KOPT-K1 (cell line): ENCODE results near the gene FLNB.
"Not testable (repeated sequence)": the region's sequence is repeated elsewhere in the genome, so short reads cannot be mapped to it uniquely, and the experiment has no call there.

ENCODE experiments used
- H3K27ac ChIP-seq: fragments of 200-600 bp; sonication (generic); 2 replicates; pipeline ENCODE4 v1.5.1; 2016; ENCODE audit warnings: antibody characterized with exemption, mild to moderate bottlenecking, low read depth, low read length; ENCODE audit not compliant: poor library complexity, severe bottlenecking
- H3K36me3 ChIP-seq: fragments of 200-600 bp; sonication (generic); 2 replicates; pipeline ENCODE4 v1.5.1; 2017; ENCODE audit warnings: antibody characterized with exemption, mild to moderate bottlenecking, low read length, moderate library complexity; ENCODE audit not compliant: insufficient read depth
- H3K9me3 ChIP-seq: fragments of 200-600 bp; sonication (generic); 2 replicates; pipeline ENCODE4 v1.5.1; 2017; ENCODE audit warnings: antibody characterized with exemption, low read length, mild to moderate bottlenecking; ENCODE audit not compliant: insufficient read depth, poor library complexity, severe bottlenecking

Gene FLNB

DNA sequence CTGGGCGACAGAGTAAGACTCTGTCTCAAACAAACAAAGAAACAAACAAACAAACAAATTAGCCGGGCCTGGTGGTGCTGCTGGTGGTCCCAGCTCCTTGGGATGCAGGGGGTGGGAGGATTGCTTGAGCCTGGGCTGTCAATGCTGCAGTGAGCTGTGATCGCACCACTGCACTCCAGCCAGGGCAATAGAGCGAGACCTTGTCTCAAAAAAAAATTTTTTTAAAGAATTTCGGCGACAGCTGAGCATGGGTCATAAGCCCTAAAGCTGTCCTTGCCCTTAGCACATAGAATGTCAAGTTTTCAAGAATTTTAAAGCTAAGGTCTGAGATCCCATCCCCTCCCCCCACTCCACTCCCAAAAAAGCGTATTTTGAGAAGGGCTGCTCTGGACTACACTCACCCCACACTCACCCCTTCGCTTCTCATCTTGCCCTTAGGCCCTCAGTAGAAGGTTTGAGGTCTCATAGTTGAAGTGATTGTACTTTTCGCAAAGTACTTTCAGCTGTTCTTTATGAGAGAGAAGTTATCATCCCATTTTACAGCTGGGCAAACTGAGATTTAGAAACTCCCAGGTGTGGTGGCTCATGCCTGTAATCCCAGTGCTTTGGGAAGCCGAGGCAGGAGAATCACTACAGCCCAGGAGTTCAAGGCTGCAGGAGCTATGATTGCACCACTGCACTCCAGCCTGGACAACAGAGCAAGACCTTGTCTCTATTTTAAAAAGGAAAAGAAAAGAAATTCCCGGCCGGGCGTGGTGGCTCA, 34.3 kb upstream of the FLNB start:
- H3K36me3 ChIP-seq, result no peaks in the 10 kb centered on the region
- no peaks in the 10 kb centered on the region for H3K9me3 ChIP-seq
- no peak overlapping the region for H3K27ac ChIP-seq

DNA sequence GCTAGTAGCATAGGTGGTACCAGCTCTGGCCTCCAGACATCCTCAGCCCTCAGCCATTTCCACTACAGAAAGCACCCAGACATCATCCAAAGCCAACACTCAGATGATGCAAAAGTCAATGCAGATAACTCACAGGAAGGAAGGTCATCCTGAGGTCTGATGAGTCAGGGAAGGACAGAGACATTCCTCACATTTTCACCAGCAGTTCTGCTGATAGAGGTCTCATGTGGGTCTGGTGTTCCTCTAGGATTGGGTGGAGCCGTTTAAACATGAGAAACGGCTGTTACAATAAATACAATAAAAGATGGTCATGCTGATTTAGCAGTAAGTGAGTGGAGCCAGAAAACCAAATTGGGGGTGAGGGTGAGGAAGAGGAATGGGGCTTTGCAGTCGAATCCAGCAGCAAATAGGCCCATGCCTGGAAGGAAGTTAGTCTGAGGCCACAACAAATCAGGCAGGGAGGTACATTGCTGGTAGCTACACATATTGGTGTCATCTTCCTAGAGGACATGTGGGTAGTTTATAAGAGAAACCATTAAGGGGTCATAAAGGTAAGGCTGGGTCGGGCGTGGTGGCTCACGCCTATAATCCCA, 33.3 kb upstream of the FLNB start:
- Histone ChIP-seq H3K27ac (no peak overlapping the region), H3K36me3 (no peaks in the 10 kb centered on the region), H3K9me3 (no peaks in the 10 kb centered on the region)

DNA sequence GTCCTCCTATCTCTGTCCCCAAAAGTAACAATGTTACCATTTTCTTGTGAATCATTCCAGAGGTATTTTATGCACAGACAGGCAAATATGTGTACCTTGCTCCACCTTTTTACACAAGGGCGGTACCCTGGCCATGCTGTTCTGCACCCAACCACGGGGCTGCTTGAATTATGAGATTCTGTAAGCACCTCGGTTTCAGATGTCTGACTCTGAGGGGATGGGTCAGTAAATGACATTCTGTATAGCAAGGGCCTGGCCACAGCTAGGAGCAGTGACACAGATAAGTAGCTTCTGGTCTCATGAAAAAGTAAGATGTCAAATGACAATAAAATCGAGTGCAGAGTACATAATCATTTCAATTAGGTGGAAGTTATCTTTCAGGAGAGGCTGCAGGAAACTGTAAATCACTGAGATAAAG, 30.4 kb upstream of the FLNB start:
- Histone ChIP-seq H3K27ac (no peak overlapping the region), H3K36me3 (no peaks in the 10 kb centered on the region), H3K9me3 (no peaks in the 10 kb centered on the region)

DNA sequence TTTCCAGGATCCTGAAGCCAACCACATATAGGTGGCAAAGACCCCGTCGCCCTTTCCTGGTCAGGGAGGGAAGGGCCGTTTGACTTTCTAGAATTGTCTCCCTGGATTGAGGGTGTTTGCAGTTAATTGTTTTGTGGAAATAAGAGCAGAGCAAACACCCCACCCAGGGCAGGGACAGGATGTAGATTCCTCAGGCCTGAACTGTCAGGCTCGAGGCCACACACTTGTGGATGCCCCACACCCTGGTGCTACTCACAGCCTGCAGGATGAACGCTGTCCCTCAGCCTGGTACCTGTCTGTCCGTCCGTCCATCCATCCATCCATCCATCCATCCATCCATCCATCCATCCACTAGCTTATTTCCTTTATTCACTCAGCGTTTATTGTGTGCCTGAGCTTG, 29.9 kb upstream of the FLNB start:
- H3K27ac ChIP-seq, result no peak overlapping the region
- H3K36me3 ChIP-seq, result no peaks in the 10 kb centered on the region
- H3K9me3 ChIP-seq, result no peaks in the 10 kb centered on the region

DNA sequence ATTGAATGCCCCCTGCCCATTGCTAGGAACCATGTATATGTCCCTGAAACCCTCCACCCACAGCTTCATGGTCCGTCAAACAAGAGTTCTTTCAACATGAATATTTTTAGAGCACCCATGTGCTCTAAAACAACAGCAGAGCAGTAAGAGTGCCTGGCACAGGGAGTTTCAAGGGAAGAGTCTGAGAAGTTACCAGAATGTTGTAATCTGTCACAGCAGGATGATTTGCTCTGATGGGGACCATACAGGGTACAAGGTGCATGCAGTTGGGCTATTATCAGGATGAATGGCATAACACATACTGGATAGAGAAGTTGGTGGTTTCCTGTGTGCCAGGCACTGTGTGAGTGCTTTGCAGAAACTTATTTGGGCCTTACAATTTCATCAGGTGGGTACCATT, 27.8 kb upstream of the FLNB start:
- H3K9me3 ChIP-seq, result no peaks in the 10 kb centered on the region
- no peak overlapping the region for H3K27ac ChIP-seq
- H3K36me3 ChIP-seq, result no peaks in the 10 kb centered on the region

DNA sequence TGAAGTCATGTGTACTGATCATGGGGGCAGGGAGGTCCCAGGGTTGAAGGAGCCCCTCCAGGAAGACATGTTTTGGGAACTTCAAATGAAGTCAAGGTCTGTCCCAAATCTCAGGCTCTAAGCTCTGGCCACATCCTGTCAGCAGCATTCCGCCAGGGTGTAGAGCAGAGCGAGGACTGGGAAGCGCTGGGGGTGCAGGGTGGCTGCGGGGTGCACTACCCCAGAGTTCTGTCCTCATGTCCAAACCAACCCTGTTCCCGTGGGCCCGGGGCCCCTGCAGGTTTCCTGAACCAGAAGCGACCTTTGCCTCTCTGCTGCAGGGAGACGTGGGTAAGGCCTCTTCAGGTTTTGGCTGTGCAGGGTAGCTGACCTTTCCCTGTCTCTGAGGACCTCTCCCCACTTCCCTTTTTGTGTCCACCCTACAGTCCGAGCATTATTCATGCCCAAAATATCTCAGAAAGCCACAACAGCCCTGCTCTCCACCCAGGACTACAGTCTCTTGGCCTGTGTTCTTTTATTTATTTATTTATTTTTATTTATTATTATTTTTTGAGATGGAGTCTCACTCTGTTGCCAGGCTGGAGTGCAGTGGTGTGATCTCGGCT, 26.6 kb upstream of the FLNB start:
- Histone ChIP-seq H3K9me3 (no peaks in the 10 kb centered on the region), H3K27ac (peak overlapping the region; percentile 47), H3K36me3 (no peaks in the 10 kb centered on the region)

DNA sequence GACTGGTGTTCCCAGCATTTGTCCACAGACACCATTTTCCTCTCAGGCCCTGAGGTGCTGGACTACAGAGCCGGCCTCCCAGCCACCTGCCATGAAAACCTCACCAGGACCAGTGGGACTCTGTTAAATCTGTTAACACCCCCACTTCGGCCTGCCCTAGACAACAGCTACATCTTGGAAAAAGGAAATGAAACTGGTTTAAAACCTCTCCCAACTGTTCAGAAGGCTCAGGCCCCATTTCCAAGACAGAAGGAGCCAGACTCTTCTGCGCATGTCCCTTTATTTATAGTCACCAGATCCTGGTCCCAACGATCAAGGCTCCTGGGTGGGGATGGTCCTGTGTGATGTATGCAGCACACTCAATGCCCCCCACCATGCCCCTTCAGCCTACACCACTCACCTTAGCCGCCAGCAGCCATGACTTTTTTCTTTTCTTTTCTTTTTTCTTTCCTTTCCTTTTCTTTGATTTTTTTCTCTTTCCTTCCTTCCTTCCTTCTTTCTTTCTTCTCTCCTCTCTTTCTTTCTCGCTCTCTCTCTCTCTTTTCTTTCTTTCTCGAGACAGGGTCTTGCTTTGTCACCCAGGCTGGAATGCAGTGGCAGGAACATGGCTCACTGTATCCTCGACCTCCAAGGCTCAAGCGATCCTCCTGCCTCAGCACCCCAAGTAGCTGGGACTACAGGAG, 25.5 kb upstream of the FLNB start:
- Histone ChIP-seq H3K27ac (peak overlapping the region; percentile 98), H3K9me3 (no peaks in the 10 kb centered on the region), H3K36me3 (no peaks in the 10 kb centered on the region)

DNA sequence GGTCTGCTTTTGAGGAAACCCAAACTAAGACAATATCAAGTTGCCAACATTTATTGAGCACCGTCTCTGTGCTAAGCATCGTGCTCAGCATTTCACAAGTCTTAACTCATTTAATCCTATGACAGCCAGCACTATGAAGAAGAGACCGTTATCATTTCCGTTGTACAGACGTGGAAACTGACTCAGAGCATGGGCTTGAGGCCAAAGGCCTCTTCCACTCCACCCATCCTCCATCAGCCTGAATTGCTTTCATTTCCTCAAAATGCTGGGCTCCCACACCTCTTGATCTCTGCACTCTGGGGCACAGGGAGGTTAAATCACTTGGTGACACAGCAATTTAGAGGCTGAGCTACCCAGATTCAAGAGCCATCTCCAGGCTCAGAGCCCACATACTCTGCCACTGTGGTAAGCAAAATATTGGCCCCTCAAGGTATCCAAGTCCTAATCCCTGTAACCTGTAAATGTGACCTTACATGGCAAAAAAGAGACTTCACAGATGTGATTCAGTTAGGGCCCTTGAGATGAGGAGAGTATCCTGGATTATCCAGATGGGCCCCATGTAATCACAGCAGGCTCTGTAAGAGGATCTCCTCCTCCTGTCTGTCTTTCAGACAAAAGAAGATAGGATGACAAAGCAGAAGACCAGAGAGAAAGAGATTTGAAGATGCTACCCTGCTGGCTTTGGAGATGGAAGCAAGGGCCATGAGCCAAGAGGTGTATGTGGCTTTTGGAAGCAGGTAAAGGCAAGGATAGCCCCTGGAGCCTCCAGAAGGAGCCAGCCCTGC, 24.3 kb upstream of the FLNB start:
- Histone ChIP-seq H3K27ac (peak overlapping the region; percentile 98), H3K9me3 (no peaks in the 10 kb centered on the region), H3K36me3 (no peaks in the 10 kb centered on the region)

DNA sequence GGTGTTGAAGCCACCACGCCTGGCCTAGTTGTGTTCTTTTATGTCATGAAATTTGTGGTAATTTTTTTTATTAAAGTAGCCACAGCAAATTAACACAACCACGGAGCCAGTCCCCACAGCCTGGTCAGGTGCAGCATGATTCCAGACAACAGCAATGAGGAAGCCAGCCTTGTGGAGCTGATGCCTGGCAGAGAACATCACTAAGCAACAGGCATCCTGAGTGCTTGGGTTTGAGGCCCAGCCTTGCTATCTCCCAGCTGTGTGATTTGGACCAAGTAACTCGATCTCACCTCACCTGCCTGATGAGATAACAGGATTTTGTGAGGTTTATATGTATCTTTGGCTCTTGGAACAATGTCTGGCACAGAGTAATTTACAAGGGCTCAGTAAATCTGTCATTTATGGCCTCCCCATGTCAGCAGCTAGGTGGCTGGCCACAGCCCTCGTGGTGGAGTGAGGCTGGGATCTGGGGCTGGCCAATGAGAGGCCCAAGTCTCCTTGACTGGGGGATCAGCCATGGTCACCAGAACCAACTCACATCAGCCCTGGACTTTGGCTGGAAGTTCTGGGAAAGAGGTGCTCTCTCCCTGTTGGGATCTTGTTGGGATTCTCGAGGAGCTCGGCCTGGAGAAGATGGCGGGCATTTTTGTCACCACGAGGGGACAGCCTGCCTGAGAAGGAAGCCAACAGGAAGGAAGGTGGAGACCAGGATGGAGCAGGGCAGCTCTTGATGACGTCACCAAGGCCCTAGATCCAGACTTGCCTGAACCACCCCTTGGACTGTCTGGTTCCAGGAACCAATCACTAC, 22.8 kb upstream of the FLNB start:
- Histone ChIP-seq H3K27ac (peak overlapping the region; percentile 98), H3K9me3 (no peaks in the 10 kb centered on the region), H3K36me3 (no peaks in the 10 kb centered on the region)

DNA sequence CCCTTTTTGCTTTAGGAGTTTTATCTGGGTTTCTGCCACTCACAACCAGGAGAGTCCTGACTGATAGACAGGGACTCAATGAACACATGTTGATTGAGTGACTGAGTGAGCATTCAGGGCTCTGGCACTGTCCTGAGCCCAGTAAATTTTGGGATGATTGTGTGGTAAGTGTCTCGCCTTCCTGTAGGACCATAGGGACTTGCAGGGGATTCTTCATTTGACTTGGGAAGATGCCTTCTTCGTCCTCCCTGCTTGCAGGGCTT, 22.3 kb upstream of the FLNB start:
- Histone ChIP-seq H3K27ac (peak overlapping the region; percentile 98), H3K36me3 (no peaks in the 10 kb centered on the region), H3K9me3 (no peaks in the 10 kb centered on the region)

DNA sequence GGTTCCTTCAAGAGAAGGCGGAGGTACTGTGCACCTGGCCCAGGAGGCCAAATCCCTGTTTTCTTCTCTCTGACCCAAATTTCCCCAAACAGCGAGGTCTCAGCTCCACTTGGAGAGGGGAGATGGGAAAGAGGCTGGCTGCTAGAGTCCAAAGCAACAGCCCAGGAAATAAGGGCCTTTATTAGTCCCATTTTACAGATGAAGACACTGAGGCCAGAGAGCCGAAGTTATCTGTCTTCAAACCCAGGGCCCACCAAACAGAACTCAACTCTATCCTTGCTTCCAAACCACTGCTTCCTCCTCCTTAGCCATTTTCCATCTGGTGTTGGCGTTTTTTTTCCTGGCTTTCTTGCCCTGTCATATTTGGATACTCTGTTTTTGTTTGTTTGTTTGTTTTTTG, 22.0 kb upstream of the FLNB start:
- H3K27ac ChIP-seq, result no peak overlapping the region
- H3K9me3 ChIP-seq, result no peaks in the 10 kb centered on the region

DNA sequence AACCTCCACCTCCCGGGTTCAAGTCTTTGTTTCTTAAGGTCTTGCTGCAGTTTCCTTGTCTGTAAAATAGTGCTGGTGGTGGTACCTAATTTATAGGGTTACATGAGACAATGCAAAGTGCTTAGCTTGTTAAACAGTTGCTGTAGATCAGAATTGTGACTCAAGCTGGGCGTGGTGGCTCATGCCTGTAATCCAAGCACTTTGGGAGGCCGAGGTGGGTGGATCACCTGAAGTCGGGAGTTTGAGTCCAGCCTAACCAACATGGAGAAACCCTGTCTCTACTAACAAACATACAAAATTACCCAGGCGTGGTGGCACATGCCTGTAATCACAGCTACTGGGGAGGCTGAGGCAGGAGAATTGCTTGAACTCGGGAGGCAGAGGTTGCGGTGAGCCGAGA, 19.0 kb upstream of the FLNB start:
- not testable (repeated sequence) for H3K36me3 ChIP-seq, H3K27ac ChIP-seq, H3K9me3 ChIP-seq

More for the DNA sequence above, 22.0 kb upstream of the FLNB start:
- H3K36me3 ChIP-seq, result no peaks in the 10 kb centered on the region

DNA sequence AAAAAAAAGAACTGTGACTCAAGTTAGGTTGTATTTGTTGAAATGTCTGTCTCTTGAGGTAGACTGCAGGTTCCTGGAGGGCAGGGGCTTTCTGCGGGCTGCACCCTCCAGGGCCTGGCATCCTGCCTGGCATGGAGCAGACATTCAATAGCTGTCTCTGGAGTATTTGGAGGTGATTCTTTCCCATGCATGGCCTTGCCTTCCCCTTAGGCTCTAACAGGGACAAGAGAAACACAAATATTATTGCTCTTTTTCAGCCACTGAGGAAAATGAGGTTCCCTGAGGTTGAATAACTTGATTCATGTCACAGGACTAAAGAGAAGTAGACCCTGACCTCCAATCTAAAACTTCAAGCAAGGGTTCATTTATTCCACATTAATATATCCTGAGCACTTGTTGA, 18.6 kb upstream of the FLNB start:
- no peaks in the 10 kb centered on the region for H3K36me3 ChIP-seq
- no peak overlapping the region for H3K27ac ChIP-seq
- no peaks in the 10 kb centered on the region for H3K9me3 ChIP-seq

DNA sequence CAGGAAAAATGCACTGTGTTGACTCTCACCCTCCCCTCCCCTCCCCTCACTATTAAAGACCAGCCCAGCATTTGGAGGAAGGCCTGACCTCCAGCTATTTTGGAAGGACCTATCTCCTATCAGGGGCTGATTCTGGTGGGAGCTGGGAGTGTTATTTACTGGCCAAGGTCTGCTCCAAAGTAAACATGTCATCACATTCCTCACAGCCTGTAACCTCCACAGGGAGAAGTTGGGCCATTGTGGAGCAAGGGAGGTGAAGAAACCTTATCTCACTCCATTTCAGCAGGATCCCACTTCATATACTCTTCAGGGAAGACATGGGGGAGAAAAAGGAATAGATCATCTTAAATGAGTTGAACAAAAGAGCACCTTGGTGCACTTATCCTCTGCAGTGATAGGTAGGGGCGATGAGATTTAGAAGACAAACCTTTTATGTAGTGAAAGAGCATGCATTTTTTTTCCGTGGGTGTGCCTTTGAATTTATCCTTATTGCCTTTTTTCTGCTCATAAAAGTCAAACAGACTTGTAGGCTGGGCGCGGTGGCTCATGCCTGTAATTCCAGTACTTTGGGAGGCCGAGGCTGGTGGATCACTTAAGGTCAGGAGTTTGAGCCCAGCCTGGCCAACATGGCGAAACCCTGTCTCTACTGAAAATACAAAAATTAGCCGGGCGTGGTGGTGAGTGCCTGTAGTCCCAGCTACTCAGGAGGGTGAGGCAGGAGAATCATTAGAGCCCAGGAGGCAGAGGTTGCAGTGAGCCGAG, 15.6 kb upstream of the FLNB start:
- no peak overlapping the region for H3K27ac ChIP-seq
- no peaks in the 10 kb centered on the region for H3K9me3 ChIP-seq
- H3K36me3 ChIP-seq, result no peaks in the 10 kb centered on the region
